ENCODE measurements around the gene SENP6.
A peak's percentile ranks its signal among the peaks of the same experiment; 100 is the strongest.

SENP6 gene

DNA sequence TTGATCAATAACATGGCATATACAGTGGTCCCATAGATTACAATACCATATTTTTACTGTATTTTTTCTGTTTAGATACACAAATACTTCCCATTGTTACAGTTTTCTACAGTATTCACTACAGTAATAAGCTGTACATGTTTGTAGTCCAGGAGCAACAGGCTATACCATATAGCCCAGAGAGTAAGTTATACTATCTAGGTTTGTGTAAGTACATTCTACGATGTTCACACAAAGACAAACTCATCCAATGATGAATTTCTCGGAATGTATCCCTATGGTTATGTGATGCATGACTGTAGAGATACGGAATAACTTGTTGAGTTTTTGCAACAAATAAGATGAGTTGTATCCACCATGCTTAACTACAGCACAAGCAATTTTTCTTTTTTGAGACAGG lies 143.7 kb downstream of the SENP6 start:
- Histone ChIP-seq H3K36me3 (ENCODE audit: control insufficient read depth, insufficient read depth, low read length) (no peaks in the 10 kb centered on the region), H3K4me1 (ENCODE audit: control insufficient read depth, insufficient read depth, low read length) (no peaks in the 10 kb centered on the region), H3K9ac (ENCODE audit: low read length) (no peak overlapping the region), H3K27me3 (ENCODE audit: control insufficient read depth, insufficient read depth, low read length) (no peaks in the 10 kb centered on the region), H3K27ac (ENCODE audit: low read depth, low read length) (no peak overlapping the region), H3K4me3 (ENCODE audit: low read length) (no peak overlapping the region)

DNA sequence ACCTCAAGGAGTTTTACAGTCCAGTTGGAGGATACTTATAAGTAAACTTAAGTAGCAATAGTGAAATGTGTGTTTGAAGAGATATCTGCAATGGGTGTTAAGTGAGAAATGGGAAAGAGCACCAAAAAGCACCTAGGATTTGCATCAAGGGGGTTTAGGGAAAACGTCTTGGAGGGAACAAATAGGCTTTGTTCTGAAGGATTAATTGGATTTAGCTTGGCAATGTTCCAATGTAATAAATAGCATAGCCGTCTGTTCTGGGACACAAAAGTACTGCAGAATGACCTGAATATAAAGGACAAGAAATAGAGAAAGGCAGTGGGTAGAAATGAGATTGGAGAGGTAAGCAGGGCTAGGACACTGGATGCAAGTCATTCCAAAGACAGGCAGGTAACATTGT lies 144.5 kb downstream of the SENP6 start:
- Histone ChIP-seq H3K27me3 (ENCODE audit: control insufficient read depth, insufficient read depth, low read length) (no peaks in the 10 kb centered on the region), H3K36me3 (ENCODE audit: control insufficient read depth, insufficient read depth, low read length) (no peaks in the 10 kb centered on the region), H3K4me1 (ENCODE audit: control insufficient read depth, insufficient read depth, low read length) (no peaks in the 10 kb centered on the region), H3K4me3 (ENCODE audit: low read length) (no peak overlapping the region), H3K27ac (ENCODE audit: low read depth, low read length) (no peak overlapping the region), H3K9ac (ENCODE audit: low read length) (no peak overlapping the region)

DNA sequence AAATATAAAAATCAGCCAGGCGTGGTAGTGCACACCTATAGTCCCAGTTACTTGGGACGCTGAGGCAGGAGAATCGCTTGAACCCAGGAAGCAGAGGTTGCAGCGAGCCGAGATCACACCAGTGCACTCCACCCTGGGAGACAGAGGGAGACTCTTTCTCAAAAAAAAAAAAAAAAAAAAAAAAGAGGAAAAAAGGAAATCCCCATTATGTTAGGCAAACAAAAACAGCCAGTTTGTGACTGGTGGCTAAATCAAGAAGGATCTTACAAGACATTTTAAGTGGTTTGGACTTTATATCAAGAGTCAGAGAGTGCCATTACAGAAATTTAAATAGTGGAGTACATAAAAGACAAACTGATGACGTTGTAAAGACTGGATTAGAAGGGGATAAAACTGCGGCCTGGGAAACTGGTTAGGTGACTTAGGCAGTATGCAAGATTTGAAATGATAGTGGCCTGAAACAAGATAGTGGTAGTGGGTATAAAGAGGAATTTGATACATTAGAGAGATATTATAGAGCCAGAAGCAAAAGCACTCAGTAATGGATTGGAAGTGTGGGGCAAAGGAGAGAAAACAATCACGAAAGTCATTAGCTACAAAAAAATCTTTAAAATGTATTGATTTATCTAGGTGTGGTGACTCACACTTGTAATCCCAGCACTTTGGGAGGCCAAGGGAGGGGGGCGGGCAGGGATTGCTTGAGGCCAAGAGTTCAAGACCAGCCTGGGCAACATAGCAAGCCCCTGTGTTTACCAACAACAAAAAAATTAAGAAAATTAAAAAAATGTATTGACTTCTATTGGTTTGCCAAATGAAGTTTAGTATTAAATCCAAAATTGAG lies 145.7 kb downstream of the SENP6 start:
- Histone ChIP-seq H3K36me3 (ENCODE audit: control insufficient read depth, insufficient read depth, low read length) (no peaks in the 10 kb centered on the region), H3K4me3 (ENCODE audit: low read length) (no peak overlapping the region), H3K27ac (ENCODE audit: low read depth, low read length) (no peak overlapping the region), H3K9ac (ENCODE audit: low read length) (no peak overlapping the region), H3K4me1 (ENCODE audit: control insufficient read depth, insufficient read depth, low read length) (peaks cover 2% of the 10 kb centered on the region), H3K27me3 (ENCODE audit: control insufficient read depth, insufficient read depth, low read length) (no peaks in the 10 kb centered on the region)

DNA sequence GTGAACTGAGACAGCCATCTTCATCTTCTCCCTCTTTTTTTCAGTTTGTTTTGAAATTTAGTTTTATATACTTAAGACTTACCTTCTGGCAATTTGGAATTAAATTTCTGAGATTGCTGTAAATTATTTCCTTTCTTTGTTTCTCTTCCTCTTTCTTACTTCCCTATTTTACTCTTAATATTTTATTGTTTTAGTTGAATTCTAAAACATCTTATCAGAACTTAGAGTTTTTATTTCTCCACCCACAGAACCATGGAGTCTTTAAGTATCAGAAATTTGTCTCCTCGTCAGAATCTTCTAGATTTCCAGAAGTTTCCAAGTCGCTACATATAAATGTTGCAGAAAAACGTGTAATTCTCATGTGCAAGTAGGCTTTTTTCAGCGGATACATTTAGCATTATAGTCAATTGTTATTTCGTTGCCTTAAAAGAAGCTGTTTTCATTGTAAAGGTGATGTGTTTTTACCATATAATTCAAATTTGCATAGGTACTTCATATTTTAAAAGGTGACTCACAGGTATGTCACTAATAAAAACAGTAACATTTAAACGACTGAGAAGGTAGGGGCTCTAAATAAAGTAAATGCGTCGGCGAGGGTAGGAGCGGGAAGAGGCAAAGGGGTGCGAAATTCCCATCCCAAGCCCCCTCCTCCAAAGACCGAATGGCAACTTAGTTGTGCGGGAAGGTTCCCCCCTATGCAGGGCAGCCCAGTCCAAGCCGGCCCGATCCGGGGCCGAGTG lies 146.5 kb downstream of the SENP6 start:
- Histone ChIP-seq H3K36me3 (ENCODE audit: control insufficient read depth, insufficient read depth, low read length) (no peaks in the 10 kb centered on the region), H3K4me3 (ENCODE audit: low read length) (peak overlapping the region; percentile 93), H3K4me1 (ENCODE audit: control insufficient read depth, insufficient read depth, low read length) (peaks cover 2% of the 10 kb centered on the region), H3K27me3 (ENCODE audit: control insufficient read depth, insufficient read depth, low read length) (no peaks in the 10 kb centered on the region), H3K27ac (ENCODE audit: low read depth, low read length) (peak overlapping the region; percentile 84), H3K9ac (ENCODE audit: low read length) (peak overlapping the region; percentile 80)

DNA sequence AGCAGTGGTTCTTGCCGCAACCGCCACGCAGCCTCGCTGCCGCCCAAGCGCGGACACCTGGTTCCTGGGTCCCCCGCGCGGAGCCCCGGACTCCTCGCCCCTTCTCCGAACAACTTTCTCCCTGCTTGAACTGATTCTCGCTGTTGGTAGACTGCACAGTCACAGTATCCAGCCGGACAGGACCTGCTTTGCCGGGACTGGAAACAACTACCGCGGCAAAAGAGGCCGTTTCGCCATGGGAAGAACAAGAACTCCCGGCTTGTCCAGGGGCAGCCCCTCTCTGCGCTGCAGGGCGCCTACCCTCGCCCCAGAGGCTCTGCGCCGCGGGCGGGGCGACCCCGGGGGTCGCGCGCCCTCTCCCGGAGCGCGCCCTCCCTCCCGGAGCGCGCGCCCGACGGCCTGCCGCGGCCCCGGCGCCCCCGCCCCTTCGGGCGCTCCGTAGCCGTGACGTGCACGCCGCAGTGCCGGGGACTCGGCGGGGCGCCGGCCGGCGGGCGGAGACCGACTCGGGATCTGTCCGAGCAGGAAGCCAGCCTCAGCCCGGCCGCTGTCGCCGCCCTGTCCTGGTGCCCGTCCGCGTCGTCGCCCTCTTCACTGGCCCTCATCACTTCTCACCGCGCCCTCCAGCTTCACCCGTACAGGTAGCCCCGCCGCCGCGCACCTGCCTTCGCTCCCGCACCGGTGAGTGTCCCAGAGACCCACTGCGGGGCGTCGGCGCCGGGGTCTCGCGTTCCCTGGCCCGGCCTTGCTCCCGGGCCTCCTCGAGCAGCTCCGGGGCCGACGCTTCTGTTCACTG lies 147.3 kb downstream of the SENP6 start, which contains the start of gene MYO6:
TSS of gene MYO6 (plus strand) at position 497 of the 796 bp plus-strand sequence. CDS start 68,309 bp downstream, outside the sequence.
- peak within 1 kb of the TSS; percentile 80 for H3K9ac ChIP-seq (ENCODE audit: low read length)
- peaks cover 2% of the 10 kb centered on the region for H3K4me1 ChIP-seq (ENCODE audit: control insufficient read depth, insufficient read depth, low read length)
- H3K27me3 ChIP-seq (ENCODE audit: control insufficient read depth, insufficient read depth, low read length) = no peaks in the 10 kb centered on the region
- no peaks in the 10 kb centered on the region for H3K36me3 ChIP-seq (ENCODE audit: control insufficient read depth, insufficient read depth, low read length)
- H3K4me3 ChIP-seq (ENCODE audit: low read length) = peak within 1 kb of the TSS; percentile 93
- H3K27ac ChIP-seq (ENCODE audit: low read depth, low read length) = peak within 1 kb of the TSS; percentile 84

DNA sequence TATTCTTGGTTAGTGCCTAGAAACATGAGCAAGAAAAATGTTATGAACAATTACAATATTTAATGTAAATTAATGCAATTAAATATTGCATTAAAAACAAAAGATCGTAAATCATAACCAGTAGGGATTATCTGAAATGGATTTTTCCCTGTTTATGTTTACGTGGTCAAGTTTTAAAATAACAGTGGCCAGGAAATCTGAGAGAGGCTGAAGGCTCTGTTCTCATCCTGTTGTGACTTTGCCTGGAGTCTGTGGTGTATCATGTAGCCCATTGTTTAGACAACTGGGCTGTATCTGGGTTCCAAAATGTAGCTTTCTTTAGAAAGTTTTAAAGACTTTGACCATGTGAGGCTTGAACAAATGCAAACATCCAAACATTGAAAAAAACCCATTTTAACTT lies 149.8 kb downstream of the SENP6 start:
- Histone ChIP-seq H3K36me3 (ENCODE audit: control insufficient read depth, insufficient read depth, low read length) (no peaks in the 10 kb centered on the region), H3K27ac (ENCODE audit: low read depth, low read length) (no peak overlapping the region), H3K4me3 (ENCODE audit: low read length) (no peak overlapping the region)

DNA sequence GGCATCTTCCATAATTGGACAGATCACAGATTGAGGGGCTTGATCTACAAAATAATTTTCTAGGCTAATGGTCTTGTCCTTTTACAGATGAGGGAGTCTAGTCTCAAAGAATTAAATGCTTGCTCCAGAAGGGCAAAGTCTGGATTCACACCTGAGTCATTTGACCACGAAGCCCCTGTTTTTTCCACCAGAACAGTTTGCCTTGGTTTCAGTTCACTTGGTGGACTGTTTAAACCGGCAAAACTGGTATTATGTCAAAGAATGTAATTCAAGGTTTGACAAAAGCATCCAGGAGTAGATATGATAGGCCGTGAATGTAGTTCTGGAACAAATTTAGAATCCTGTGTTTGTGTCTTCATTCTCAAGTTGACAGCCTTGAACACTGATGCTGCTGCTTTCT lies 150.7 kb downstream of the SENP6 start:
- Histone ChIP-seq H3K27me3 (ENCODE audit: control insufficient read depth, insufficient read depth, low read length) (no peaks in the 10 kb centered on the region), H3K4me3 (ENCODE audit: low read length) (no peak overlapping the region), H3K27ac (ENCODE audit: low read depth, low read length) (no peak overlapping the region), H3K9ac (ENCODE audit: low read length) (no peak overlapping the region), H3K4me1 (ENCODE audit: control insufficient read depth, insufficient read depth, low read length) (peaks cover 2% of the 10 kb centered on the region), H3K36me3 (ENCODE audit: control insufficient read depth, insufficient read depth, low read length) (no peaks in the 10 kb centered on the region)

More for the DNA sequence above, 149.8 kb downstream of the SENP6 start:
- no peak overlapping the region for H3K9ac ChIP-seq (ENCODE audit: low read length)
- no peaks in the 10 kb centered on the region for H3K27me3 ChIP-seq (ENCODE audit: control insufficient read depth, insufficient read depth, low read length)
- H3K4me1 ChIP-seq (ENCODE audit: control insufficient read depth, insufficient read depth, low read length) = peaks cover 2% of the 10 kb centered on the region

DNA sequence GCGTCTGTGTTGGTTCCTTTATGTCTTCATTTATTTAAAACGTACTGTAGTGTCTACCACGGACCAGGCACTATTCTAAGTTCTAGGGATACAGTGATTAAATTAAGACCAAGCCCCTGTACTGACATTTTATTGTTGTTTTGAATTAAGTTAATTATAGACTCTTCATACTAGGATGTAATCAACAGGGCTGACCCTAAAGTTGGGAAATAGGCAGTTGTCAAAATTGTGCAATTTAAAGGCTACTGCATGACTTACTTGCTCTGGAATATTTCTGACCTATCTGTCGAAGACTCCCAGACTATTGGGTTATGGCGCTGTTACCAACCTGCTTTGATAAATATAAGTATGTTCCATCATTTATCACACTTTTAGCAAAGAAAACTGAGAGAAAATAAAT lies 154.0 kb downstream of the SENP6 start:
- Histone ChIP-seq H3K4me3 (ENCODE audit: low read length) (no peak overlapping the region), H3K27ac (ENCODE audit: low read depth, low read length) (no peak overlapping the region), H3K9ac (ENCODE audit: low read length) (no peak overlapping the region), H3K4me1 (ENCODE audit: control insufficient read depth, insufficient read depth, low read length) (peaks cover 2% of the 10 kb centered on the region), H3K36me3 (ENCODE audit: control insufficient read depth, insufficient read depth, low read length) (no peaks in the 10 kb centered on the region), H3K27me3 (ENCODE audit: control insufficient read depth, insufficient read depth, low read length) (no peaks in the 10 kb centered on the region)

DNA sequence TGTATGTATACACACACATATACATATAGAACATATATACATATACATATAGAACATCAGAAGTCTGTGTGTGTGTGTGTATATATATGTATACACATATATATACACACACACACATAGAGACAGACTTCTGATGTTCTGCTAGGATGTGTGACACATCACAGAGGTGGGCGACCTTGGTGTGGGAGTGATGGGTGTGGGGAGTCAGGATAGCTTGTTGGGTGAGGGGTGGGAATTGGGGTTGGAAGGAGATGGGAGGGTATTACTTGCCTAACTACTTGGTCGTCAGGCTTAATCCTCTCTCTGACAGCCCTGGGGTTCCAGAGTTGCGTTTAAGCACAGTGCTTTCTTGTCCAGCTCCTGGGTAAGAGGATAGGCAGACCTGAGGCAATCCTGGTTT lies 155.6 kb downstream of the SENP6 start:
- Histone ChIP-seq H3K36me3 (ENCODE audit: control insufficient read depth, insufficient read depth, low read length) (no peaks in the 10 kb centered on the region), H3K4me1 (ENCODE audit: control insufficient read depth, insufficient read depth, low read length) (no peaks in the 10 kb centered on the region), H3K4me3 (ENCODE audit: low read length) (no peak overlapping the region), H3K27me3 (ENCODE audit: control insufficient read depth, insufficient read depth, low read length) (no peaks in the 10 kb centered on the region), H3K27ac (ENCODE audit: low read depth, low read length) (no peak overlapping the region), H3K9ac (ENCODE audit: low read length) (no peak overlapping the region)

DNA sequence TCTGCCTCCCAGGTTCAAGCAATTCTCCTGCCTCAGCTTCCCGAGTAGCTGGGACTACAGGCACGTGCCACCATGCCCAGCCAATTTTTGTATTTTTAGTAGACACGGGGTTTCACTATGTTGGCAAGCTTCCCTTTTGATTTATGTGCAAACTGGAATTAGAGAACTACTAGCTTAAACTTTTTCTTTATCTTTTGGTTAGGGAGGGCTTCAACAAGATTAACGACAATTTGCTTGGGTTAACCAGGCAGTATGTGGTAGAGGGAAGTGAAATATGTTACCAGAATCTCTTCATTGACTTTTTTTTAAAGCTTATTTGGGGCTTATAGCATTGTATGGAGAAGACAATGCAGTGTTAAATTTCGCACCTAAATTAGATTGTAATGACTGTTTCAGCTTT lies 156.4 kb downstream of the SENP6 start:
- H3K27ac ChIP-seq (ENCODE audit: low read depth, low read length) = no peak overlapping the region
- H3K36me3 ChIP-seq (ENCODE audit: control insufficient read depth, insufficient read depth, low read length) = no peaks in the 10 kb centered on the region
- H3K4me1 ChIP-seq (ENCODE audit: control insufficient read depth, insufficient read depth, low read length) = no peaks in the 10 kb centered on the region
- H3K27me3 ChIP-seq (ENCODE audit: control insufficient read depth, insufficient read depth, low read length) = no peaks in the 10 kb centered on the region
- no peak overlapping the region for H3K9ac ChIP-seq (ENCODE audit: low read length)
- no peak overlapping the region for H3K4me3 ChIP-seq (ENCODE audit: low read length)

DNA sequence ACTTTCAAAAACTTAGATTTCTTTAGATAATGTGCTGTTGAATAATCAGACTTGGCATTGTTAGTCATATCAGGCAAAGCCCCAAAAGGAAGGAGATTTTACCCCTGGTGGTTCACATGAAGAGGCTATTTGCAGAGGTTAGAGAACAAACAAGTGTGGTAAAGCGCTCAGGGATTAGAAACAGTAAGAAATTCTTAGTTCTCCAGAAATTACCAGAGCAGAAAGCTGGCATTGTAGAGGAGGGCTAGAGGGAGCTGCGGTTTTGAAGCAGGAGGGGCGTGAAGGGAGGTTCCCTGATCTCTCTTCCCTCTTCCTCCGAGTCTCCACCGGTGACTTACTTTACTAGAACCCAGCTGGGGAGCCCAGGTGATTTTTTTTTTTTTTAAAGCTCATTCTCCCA lies 157.5 kb downstream of the SENP6 start:
- H3K4me3 ChIP-seq (ENCODE audit: low read length) = no peak overlapping the region
- no peak overlapping the region for H3K27ac ChIP-seq (ENCODE audit: low read depth, low read length)
- no peaks in the 10 kb centered on the region for H3K4me1 ChIP-seq (ENCODE audit: control insufficient read depth, insufficient read depth, low read length)
- H3K9ac ChIP-seq (ENCODE audit: low read length) = no peak overlapping the region
- no peaks in the 10 kb centered on the region for H3K36me3 ChIP-seq (ENCODE audit: control insufficient read depth, insufficient read depth, low read length)
- H3K27me3 ChIP-seq (ENCODE audit: control insufficient read depth, insufficient read depth, low read length) = no peaks in the 10 kb centered on the region

DNA sequence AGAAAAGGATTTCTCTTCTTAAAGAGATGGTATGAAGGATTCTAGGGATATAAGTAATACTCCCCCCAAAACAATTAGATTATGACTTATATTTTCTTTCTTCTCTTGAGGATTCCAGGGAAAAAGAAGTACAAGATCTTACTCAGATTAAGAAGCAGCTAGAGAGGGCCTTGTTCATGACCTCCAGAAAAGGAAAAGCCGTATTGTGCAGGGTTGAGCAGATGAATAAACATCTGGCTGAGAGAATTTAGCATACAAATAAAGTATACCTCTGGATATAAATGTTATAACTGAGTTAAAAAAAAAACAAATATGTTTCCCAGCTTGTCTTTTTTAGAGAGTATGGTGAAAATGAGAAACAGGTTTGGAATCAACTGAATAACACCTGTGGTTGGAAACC lies 158.6 kb downstream of the SENP6 start:
- H3K27me3 ChIP-seq (ENCODE audit: control insufficient read depth, insufficient read depth, low read length) = no peaks in the 10 kb centered on the region
- H3K4me1 ChIP-seq (ENCODE audit: control insufficient read depth, insufficient read depth, low read length) = no peaks in the 10 kb centered on the region
- no peak overlapping the region for H3K9ac ChIP-seq (ENCODE audit: low read length)
- no peaks in the 10 kb centered on the region for H3K36me3 ChIP-seq (ENCODE audit: control insufficient read depth, insufficient read depth, low read length)
- H3K27ac ChIP-seq (ENCODE audit: low read depth, low read length) = no peak overlapping the region
- H3K4me3 ChIP-seq (ENCODE audit: low read length) = no peak overlapping the region

Measured in rectal smooth muscle tissue (tissue), 1 donor.